Right lobe of liver (tissue), 6 donors: ENCODE measurements around the gene DIAPH3. TPM values are rescaled to one million over a fixed set of nuclear protein-coding genes. Genes with fewer than 3 reads are reported as not detected.

Source experiments
- ATAC-seq, 4 donors: fragments of 200-7000 bp; cut with Tn5 transposase; one replicate each; pipeline ENCODE4 v1.9.1; 2020; ENCODE audit warnings: mild to moderate bottlenecking in 4 of 4, moderate library complexity in 4 of 4
- DNase-seq, 3 donors: peaks; one replicate each; pipeline ENCODE4 v3.0.0-alpha.2; 2020
- H3K27ac ChIP-seq, 3 donors: fragments of 200-600 bp; one replicate each; pipeline ENCODE4 v1.8.0; 2022
- H3K27me3 ChIP-seq, 2 donors: fragments of 200-600 bp; one replicate each; pipeline ENCODE4 v1.8.0; 2022
- H3K36me3 ChIP-seq, 4 donors: fragments of 200-600 bp; sonication (generic) in 1 of 4; one replicate each; pipeline versions ENCODE4 v1.5.1 to v1.8.0; 2017 to 2022; ENCODE audit warnings: control low read depth in 1 of 4
- H3K4me1 ChIP-seq, 4 donors: fragments of 200-600 bp; sonication (generic) in 1 of 4; one replicate each; pipeline versions ENCODE4 v1.5.1 to v1.8.0; 2017 to 2022; ENCODE audit warnings: control low read depth in 1 of 4
- H3K4me3 ChIP-seq, 3 donors: fragments of 200-600 bp; one replicate each; pipeline ENCODE4 v1.8.0; 2022
- H3K9me3 ChIP-seq, 4 donors: fragments of 200-600 bp; sonication (generic) in 1 of 4; one replicate each; pipeline versions ENCODE4 v1.5.1 to v1.8.0; 2017 to 2022; ENCODE audit warnings: control low read depth in 1 of 4
- CTCF ChIP-seq, 4 donors: fragments of 200-600 bp in 3 of 4; fragments of 450-650 bp in 1 of 4; IDR thresholded peaks; one replicate each; pipeline versions ENCODE4 v1.5.1 to v1.8.0; 2016 to 2022; ENCODE audit warnings: antibody characterized with exemption in 4 of 4, mild to moderate bottlenecking in 2 of 4
- POLR2A ChIP-seq: fragments of 450-650 bp; IDR thresholded peaks from one replicate; pipeline ENCODE4 v1.6.1; 2017; ENCODE audit warnings: antibody characterized with exemption, mild to moderate bottlenecking
- WGBS: methylation state at CpG from one replicate; pipeline ENCODE4 v1.1.6; 2018; ENCODE audit warnings: low coverage, low lambda C conversion rate; ENCODE audit not compliant: insufficient coverage; ENCODE audit errors: missing lambda C conversion rate; 5-methylcytosine and 5-hydroxymethylcytosine counted together
- intact Hi-C, 2 donors: fragments of 100-400 bp; cut with DNase I; formaldehyde crosslinking; loops; one replicate each; pipeline versions ENCODE4 v1.11.2 to v1.14.1; 2022
- total RNA-seq, 6 experiments: library from RNA; depleted of rRNA in 2 of 6; stranded (reverse); fragments of >200 nt in 2 of 6; fragmentation: NEBNext Ultra II Directional in 3 of 6; extraction: Animal tissue kit (Norgen Biotek cat#: 25700) in 3 of 6; gene quantifications; one replicate each; pipeline versions ENCODE4 v1.1.0 to v1.2.4, GENCODE V29; 2016 to 2023
- donor health status: DM: no; HTN: yes; CAD: no.
- donor health status: DM: no; HTN: no; CAD: no.
- donor health status: DM: no; HTN: no; CAD: no.
- donor health status: DM: no; HTN: yes; CAD: no.
- donor health status: DM: no; HTN: yes; CAD: no.

Gene DIAPH3
- total RNA-seq, 6 experiments from 2014 or later, result 0.10 to 1.6 (median 0.93) TPM; not detected in 1

- 84% methylated on average over 2 of the region's 2 CpGs for WGBS
- DNase-seq (no peak), ATAC-seq (no peak)
- Histone ChIP-seq H3K27me3 (no peaks in the 10 kb centered on the region), H3K36me3 (no peaks in the 10 kb centered on the region), H3K4me1 (no peaks in the 10 kb centered on the region), H3K27ac (no peak overlapping the region), H3K9me3 (no peaks in the 10 kb centered on the region), H3K4me3 (no peak overlapping the region)
- intact Hi-C loops, result no loop called here
- TF ChIP-seq CTCF (IDR thresholded peaks at IDR 0.05), result no peak
- TF ChIP-seq POLR2A, result no peak
Observed at GRCh38 chr13:59780058-59780457, 383.7 kb downstream of the DIAPH3 start.

GRCh38 chr13:59776924-59777690 lies 386.6 kb downstream of the DIAPH3 start:
- no peaks in the 10 kb centered on the region for H3K27me3 ChIP-seq
- DNase-seq (no peak), ATAC-seq (no peak)
- 85% methylated on average over 5 of the region's 5 CpGs for WGBS
- TF ChIP-seq POLR2A (no peak), CTCF (IDR thresholded peaks at IDR 0.05) (no peak)
- no peaks in the 10 kb centered on the region for H3K9me3 ChIP-seq
- intact Hi-C loops, result no loop called here
- H3K36me3 ChIP-seq, result no peaks in the 10 kb centered on the region
- H3K4me3 ChIP-seq, result no peak overlapping the region
- H3K4me1 ChIP-seq, result no peaks in the 10 kb centered on the region
- no peak overlapping the region for H3K27ac ChIP-seq

- Histone ChIP-seq H3K27ac (no peak overlapping the region), H3K27me3 (no peaks in the 10 kb centered on the region), H3K9me3 (no peaks in the 10 kb centered on the region), H3K36me3 (no peaks in the 10 kb centered on the region), H3K4me3 (no peak overlapping the region), H3K4me1 (no peaks in the 10 kb centered on the region)
- no peak for DNase-seq
- ATAC-seq, result no peak
- intact Hi-C loops, result loop anchor here in 1 of 2 donors (5.0 kb wide), 1 partner anchor 97 kb away; no protein-coding TSS in a partner anchor
- 55% methylated on average over 3 of the region's 6 CpGs for WGBS
- TF ChIP-seq CTCF (IDR thresholded peaks at IDR 0.05) (no peak), POLR2A (no peak)
Observed at GRCh38 chr13:59774491-59774971, 389.2 kb downstream of the DIAPH3 start.

GRCh38 chr13:59771272-59771671 lies 392.5 kb downstream of the DIAPH3 start:
- Histone ChIP-seq H3K27me3 (no peaks in the 10 kb centered on the region), H3K4me3 (no peak overlapping the region), H3K9me3 (no peaks in the 10 kb centered on the region), H3K36me3 (no peaks in the 10 kb centered on the region), H3K4me1 (no peaks in the 10 kb centered on the region), H3K27ac (no peak overlapping the region)
- DNase-seq (no peak), ATAC-seq (peak in 3 of 4 donors; percentile 58 to 80 (median 61))
- intact Hi-C loops, result loop anchor here in 1 of 2 donors (5.0 kb wide), 1 partner anchor 94 kb away; no protein-coding TSS in a partner anchor
- TF ChIP-seq POLR2A (no peak), CTCF (IDR thresholded peaks at IDR 0.05) (peak; percentile 51 to 76 (median 68))
